ENCODE results near the gene DIS3L2.

Gene DIS3L2

DNA sequence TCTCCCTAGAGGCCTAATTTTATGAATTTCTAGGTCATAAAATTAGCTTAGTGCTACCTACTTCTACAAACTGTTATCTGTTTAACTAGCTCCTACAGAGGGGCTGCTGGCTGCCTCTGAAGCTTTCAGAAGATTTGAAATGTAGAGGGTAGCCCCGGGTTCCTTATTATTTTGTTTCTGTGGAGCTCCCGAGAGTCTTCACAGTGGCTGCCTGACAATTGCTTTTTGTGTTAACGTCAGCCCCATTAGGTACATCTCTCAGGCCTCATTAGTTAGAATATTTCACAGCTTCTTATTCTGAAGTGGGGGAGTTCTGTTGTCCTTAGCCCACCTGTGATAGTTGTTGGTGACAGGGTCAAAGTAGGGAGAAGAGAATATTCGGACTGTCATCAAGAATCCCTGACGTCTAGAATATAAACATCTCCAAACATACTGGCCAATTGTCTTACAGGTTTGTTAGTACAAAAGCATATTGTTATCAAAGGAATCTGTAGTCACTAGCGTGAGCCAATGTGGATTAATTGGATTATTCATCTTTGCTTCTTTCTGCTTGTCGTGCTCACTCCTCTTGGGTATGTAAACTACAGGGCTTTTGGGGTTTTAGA, 77.5 kb downstream of the DIS3L2 start:
- Histone ChIP-seq H3K9ac (no peak overlapping the region), H2AFZ (no peak overlapping the region), H3K36me3 (ENCODE audit: control insufficient read depth, insufficient read depth, low read length) (no peaks in the 10 kb centered on the region), H3K79me2 (peaks cover 55% of the 10 kb centered on the region), H3K27me3 (ENCODE audit: control insufficient read depth, insufficient read depth, low read length) (no peaks in the 10 kb centered on the region), H3K27ac (no peak overlapping the region), H3K4me1 (no peaks in the 10 kb centered on the region), H3K4me2 (ENCODE audit: low read length) (no peak overlapping the region), H3K4me3 (ENCODE audit: low read depth, low read length) (no peak overlapping the region), H3K9me3 (ENCODE audit: control insufficient read depth, low read length) (no peaks in the 10 kb centered on the region)
- TF ChIP-seq, protein P1, sequence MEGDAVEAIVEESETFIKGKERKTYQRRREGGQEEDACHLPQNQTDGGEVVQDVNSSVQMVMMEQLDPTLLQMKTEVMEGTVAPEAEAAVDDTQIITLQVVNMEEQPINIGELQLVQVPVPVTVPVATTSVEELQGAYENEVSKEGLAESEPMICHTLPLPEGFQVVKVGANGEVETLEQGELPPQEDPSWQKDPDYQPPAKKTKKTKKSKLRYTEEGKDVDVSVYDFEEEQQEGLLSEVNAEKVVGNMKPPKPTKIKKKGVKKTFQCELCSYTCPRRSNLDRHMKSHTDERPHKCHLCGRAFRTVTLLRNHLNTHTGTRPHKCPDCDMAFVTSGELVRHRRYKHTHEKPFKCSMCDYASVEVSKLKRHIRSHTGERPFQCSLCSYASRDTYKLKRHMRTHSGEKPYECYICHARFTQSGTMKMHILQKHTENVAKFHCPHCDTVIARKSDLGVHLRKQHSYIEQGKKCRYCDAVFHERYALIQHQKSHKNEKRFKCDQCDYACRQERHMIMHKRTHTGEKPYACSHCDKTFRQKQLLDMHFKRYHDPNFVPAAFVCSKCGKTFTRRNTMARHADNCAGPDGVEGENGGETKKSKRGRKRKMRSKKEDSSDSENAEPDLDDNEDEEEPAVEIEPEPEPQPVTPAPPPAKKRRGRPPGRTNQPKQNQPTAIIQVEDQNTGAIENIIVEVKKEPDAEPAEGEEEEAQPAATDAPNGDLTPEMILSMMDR (IDR thresholded peaks at IDR 0.05), result no peak

DNA sequence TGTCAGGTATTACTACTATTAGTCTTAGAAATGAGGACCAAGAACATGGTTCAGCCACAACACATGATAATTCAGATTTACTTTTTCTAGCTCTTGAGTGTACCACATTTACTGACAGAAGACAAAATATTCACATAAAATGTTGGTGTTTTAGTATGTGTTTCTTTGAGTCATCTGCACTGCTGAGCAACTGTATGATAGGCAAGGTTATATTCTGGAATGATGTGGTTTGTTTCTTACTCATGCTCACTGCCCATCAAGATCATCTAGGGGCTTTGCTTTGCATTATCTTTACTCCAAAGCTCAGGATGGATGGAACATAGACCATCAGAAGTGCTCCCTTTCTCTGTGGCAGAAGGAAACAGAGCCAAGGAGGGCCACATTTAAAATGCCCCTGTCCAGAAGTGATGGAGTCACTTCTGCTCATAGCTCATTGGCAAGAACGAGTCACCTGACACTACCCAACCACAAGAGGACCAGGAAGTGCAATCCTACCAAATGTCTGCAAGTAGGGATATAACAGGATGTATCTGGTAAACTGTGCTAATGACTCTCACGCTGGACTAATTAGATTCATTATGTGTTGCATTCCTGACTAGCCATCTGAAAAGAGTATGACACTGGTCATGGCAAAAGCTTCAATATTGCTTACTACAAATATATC, 81.5 kb downstream of the DIS3L2 start:
- TF ChIP-seq, protein P1 (IDR thresholded peaks at IDR 0.05), result no peak
- H3K36me3 ChIP-seq (ENCODE audit: control insufficient read depth, insufficient read depth, low read length), result no peaks in the 10 kb centered on the region
- H3K27me3 ChIP-seq (ENCODE audit: control insufficient read depth, insufficient read depth, low read length), result no peaks in the 10 kb centered on the region
- H3K4me3 ChIP-seq (ENCODE audit: low read depth, low read length), result no peak overlapping the region
- no peaks in the 10 kb centered on the region for H3K9me3 ChIP-seq (ENCODE audit: control insufficient read depth, low read length)
- H3K4me1 ChIP-seq, result no peaks in the 10 kb centered on the region
- no peak overlapping the region for H3K27ac ChIP-seq
- H2AFZ ChIP-seq, result no peak overlapping the region
- H3K9ac ChIP-seq, result no peak overlapping the region
- peaks cover 24% of the 10 kb centered on the region for H3K79me2 ChIP-seq
- H3K4me2 ChIP-seq (ENCODE audit: low read length), result no peak overlapping the region

DNA sequence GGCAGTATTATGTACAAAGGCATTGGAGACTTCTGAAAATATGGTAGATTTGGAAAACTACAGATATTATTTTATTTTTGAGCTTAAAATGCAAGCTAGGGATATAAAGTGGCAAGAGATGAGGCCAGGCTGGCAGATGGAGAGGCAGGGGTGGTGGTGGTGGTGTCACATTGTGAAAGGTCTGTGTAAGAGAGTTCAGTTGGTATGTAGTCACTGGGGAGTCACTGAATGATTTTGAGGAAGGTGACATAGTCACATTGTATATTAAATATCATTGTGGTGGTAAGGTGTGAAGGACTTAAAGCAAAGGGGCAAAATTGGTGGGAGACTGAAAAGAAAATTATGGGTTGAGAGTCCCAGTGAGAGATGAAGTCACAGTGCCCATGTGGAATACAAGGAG, 82.5 kb downstream of the DIS3L2 start:
- no peak overlapping the region for H3K4me2 ChIP-seq (ENCODE audit: low read length)
- no peaks in the 10 kb centered on the region for H3K36me3 ChIP-seq (ENCODE audit: control insufficient read depth, insufficient read depth, low read length)
- H3K4me3 ChIP-seq (ENCODE audit: low read depth, low read length), result no peak overlapping the region
- peaks cover 15% of the 10 kb centered on the region for H3K79me2 ChIP-seq
- no peaks in the 10 kb centered on the region for H3K27me3 ChIP-seq (ENCODE audit: control insufficient read depth, insufficient read depth, low read length)
- no peak overlapping the region for H2AFZ ChIP-seq
- no peaks in the 10 kb centered on the region for H3K9me3 ChIP-seq (ENCODE audit: control insufficient read depth, low read length)
- TF ChIP-seq, protein P1 (IDR thresholded peaks at IDR 0.05), result no peak
- H3K4me1 ChIP-seq, result no peaks in the 10 kb centered on the region
- H3K9ac ChIP-seq, result no peak overlapping the region
- H3K27ac ChIP-seq, result no peak overlapping the region

DNA sequence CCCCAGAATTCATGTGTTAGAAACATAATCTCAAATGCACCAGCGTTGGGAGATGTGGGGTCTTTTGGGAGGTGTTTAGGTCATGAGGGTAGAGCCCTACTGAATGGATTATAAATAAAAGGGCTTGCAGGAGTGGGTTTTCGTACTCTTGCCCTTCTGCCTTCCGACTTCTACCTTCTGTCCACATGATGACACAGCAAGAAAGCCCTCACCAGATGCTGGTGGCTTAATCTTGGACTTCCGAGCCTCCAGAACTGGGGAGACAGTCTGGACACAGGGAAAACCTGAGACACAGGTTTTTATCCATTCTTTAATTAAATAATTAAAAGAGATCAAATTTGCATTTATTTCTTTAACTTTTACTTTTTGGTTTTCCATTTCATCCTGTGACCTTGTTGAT, 87.8 kb downstream of the DIS3L2 start:
- H3K9ac ChIP-seq, result no peak overlapping the region
- H3K27me3 ChIP-seq (ENCODE audit: control insufficient read depth, insufficient read depth, low read length), result no peaks in the 10 kb centered on the region
- no peak overlapping the region for H2AFZ ChIP-seq
- no peaks in the 10 kb centered on the region for H3K36me3 ChIP-seq (ENCODE audit: control insufficient read depth, insufficient read depth, low read length)
- peaks cover 9% of the 10 kb centered on the region for H3K79me2 ChIP-seq
- H3K4me1 ChIP-seq, result no peaks in the 10 kb centered on the region
- H3K27ac ChIP-seq, result no peak overlapping the region
- TF ChIP-seq, protein P1 (IDR thresholded peaks at IDR 0.05), result no peak
- H3K4me2 ChIP-seq (ENCODE audit: low read length), result no peak overlapping the region
- no peaks in the 10 kb centered on the region for H3K9me3 ChIP-seq (ENCODE audit: control insufficient read depth, low read length)
- H3K4me3 ChIP-seq (ENCODE audit: low read depth, low read length), result no peak overlapping the region

DNA sequence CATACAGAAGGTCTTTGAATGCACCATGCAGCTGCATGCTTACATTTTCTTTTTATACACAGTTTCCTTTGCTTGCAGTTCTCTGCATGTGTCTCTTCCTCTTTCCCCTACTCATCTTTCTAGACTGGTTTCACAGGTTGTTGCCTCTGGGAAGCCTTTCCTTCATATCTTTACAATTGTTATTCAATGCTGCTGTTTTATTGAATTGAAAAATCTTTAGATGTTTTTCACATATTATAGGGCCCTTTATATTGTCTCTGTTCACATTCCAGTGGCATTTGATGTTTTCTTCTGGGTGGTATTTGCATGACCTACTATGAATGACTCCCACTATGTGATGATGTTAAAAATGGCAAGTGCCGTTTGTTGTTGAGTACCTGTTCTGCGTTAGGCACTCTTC, 91.1 kb downstream of the DIS3L2 start:
- Histone ChIP-seq H3K27me3 (ENCODE audit: control insufficient read depth, insufficient read depth, low read length) (no peaks in the 10 kb centered on the region), H3K9me3 (ENCODE audit: control insufficient read depth, low read length) (no peaks in the 10 kb centered on the region), H3K36me3 (ENCODE audit: control insufficient read depth, insufficient read depth, low read length) (no peaks in the 10 kb centered on the region), H3K4me2 (ENCODE audit: low read length) (no peak overlapping the region), H3K9ac (no peak overlapping the region), H3K27ac (no peak overlapping the region), H3K4me1 (no peaks in the 10 kb centered on the region), H3K4me3 (ENCODE audit: low read depth, low read length) (no peak overlapping the region), H2AFZ (no peak overlapping the region), H3K79me2 (peaks cover 11% of the 10 kb centered on the region)
- TF ChIP-seq, protein P1 (IDR thresholded peaks at IDR 0.05), result no peak

Measured in parathyroid adenoma (tissue), 2 donors.